DND-41 (cell line): Measurements from ENCODE around the gene NACC2.

Experiments used
- ATAC-seq: fragments of 200-7000 bp; cut with Tn5 transposase; 3 replicates; pipeline ENCODE4 v1.9.1; 2021; ENCODE audit warnings: low read depth; ENCODE audit not compliant: insufficient read depth
- DNase-seq: peaks from one replicate; pipeline ENCODE4 v3.0.0-alpha.2; 2020
- H2AFZ ChIP-seq: 2 replicates; pipeline ENCODE4 v1.6.0; 2012; ENCODE audit warnings: low read depth, low read length
- H3K27ac ChIP-seq: 2 replicates; pipeline ENCODE4 v1.5.1; 2012; ENCODE audit warnings: low read length, inconsistent platforms
- H3K27me3 ChIP-seq: fragments of 200-600 bp; sonication (generic); 2 replicates; pipeline ENCODE4 v1.6.0; 2012; ENCODE audit warnings: low read length, mild to moderate bottlenecking, inconsistent platforms; ENCODE audit not compliant: insufficient read depth, poor library complexity
- H3K36me3 ChIP-seq: 2 replicates; pipeline ENCODE4 v1.5.1; 2012; ENCODE audit warnings: low read length, inconsistent platforms; ENCODE audit not compliant: insufficient read depth
- H3K4me1 ChIP-seq: 2 replicates; pipeline ENCODE4 v1.5.1; 2012; ENCODE audit warnings: mild to moderate bottlenecking, low read length; ENCODE audit not compliant: insufficient read depth
- H3K4me2 ChIP-seq: 2 replicates; pipeline ENCODE4 v1.6.0; 2012; ENCODE audit warnings: mild to moderate bottlenecking, moderate library complexity, low read length, inconsistent platforms; ENCODE audit not compliant: insufficient read depth
- H3K4me3 ChIP-seq, 2 experiments: fragments of 200-600 bp in 1 of 2; shearing (Covaris generic) in 1 of 2; 2 replicates each; pipeline ENCODE4 v1.5.1; 2012 to 2016; ENCODE audit warnings: inconsistent platforms in 2 of 2, low read length in 2 of 2, mild to moderate bottlenecking in 2 of 2, low read depth in 1 of 2, moderate library complexity in 1 of 2
- H3K79me2 ChIP-seq: 2 replicates; pipeline ENCODE4 v1.6.0; 2012; ENCODE audit warnings: low read length, inconsistent platforms; ENCODE audit not compliant: insufficient read depth
- H3K9ac ChIP-seq: 2 replicates; pipeline ENCODE4 v1.6.0; 2012; ENCODE audit warnings: low read depth, mild to moderate bottlenecking, inconsistent platforms, low read length, moderate library complexity
- H3K9me3 ChIP-seq: 2 replicates; pipeline ENCODE4 v1.5.1; 2012; ENCODE audit warnings: low read length, moderate library complexity, mild to moderate bottlenecking, inconsistent platforms; ENCODE audit not compliant: insufficient read depth, severe bottlenecking
- H4K20me1 ChIP-seq: 2 replicates; pipeline ENCODE4 v1.6.0; 2012; ENCODE audit warnings: low read length; ENCODE audit not compliant: insufficient read depth
- CTCF ChIP-seq: IDR thresholded peaks from 2 replicates; pipeline ENCODE4 v1.5.1; 2012; ENCODE audit warnings: borderline replicate concordance, low read length, moderate library complexity, mild to moderate bottlenecking; ENCODE audit not compliant: poor library complexity, severe bottlenecking; ENCODE audit errors: extremely low read depth
- EZH2 ChIP-seq: IDR thresholded peaks from 3 replicates; pipeline ENCODE4 v1.6.1; 2012; ENCODE audit warnings: borderline replicate concordance, low read depth, mild to moderate bottlenecking, moderate library complexity, low read length, inconsistent platforms; ENCODE audit not compliant: severe bottlenecking

Gene NACC2

GRCh38 chr9:136089697-136090045 is 5.4 kb downstream of the NACC2 start:
- TF ChIP-seq CTCF (peak; percentile 29), EZH2 (no peak)

DNA sequence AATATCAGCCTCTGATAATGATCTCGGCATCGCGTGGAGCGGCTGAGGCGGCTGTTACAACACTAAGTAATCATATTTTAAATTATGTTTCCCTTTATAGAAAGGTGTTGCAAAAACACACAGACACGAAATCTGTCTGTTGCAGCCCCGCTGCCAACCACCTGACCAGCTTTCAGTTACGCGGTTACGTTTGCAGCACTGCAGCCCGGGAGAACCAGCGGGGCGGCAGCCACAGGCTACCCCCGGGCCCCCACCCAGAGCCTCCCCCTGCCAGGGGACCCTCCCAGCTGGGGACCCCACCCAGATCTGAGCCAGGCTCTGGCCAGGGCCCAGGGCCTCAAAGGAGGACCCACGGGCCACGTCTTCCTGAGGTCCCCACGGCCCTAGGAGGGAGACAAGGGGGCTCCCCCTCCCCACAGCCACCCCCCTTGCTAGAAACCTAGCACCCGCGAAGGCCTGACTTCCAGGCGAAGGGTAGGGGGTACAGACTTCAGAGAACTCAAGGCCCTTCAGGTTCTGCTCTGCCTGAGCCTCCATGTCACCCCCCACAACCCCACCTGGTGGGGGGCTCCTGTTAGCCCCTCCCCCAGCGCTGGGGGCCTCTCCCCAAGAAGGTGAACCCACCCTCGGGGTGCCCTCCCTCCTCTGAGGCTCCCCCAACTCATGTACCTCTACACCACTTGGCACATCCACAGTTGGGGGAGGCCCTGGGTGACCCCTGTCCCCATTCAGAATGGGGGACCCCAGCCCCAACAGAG is 6.0 kb downstream of the NACC2 start:
- H3K4me3 ChIP-seq: no peak overlapping the region
- H3K4me2 ChIP-seq: no peak overlapping the region
- no peaks in the 10 kb centered on the region for H3K79me2 ChIP-seq
- no peak overlapping the region for H3K9ac ChIP-seq
- peaks cover 7% of the 10 kb centered on the region; the same call in 1 of the 2 replicates for H3K4me1 ChIP-seq
- no peak for DNase-seq
- peaks cover 10% of the 10 kb centered on the region for H3K27me3 ChIP-seq
- H2AFZ ChIP-seq: no peak overlapping the region
- ATAC-seq: no peak
- H3K9me3 ChIP-seq: no peaks in the 10 kb centered on the region
- no peak overlapping the region for H3K27ac ChIP-seq
- TF ChIP-seq CTCF: no peak
- TF ChIP-seq EZH2: no peak
- H3K36me3 ChIP-seq: no peaks in the 10 kb centered on the region
- no peaks in the 10 kb centered on the region; the same call in 1 of the 2 replicates for H4K20me1 ChIP-seq

More at GRCh38 chr9:136089697-136090045, 5.4 kb downstream of the NACC2 start:
- DNase-seq (no peak), ATAC-seq (no peak)
- Histone ChIP-seq H3K27ac (no peak overlapping the region), H3K9me3 (no peaks in the 10 kb centered on the region), H3K36me3 (no peaks in the 10 kb centered on the region), H3K79me2 (no peaks in the 10 kb centered on the region), H4K20me1 (no peaks in the 10 kb centered on the region; the same call in 1 of the 2 replicates), H3K4me1 (peaks cover 7% of the 10 kb centered on the region; the same call in 1 of the 2 replicates), H3K9ac (no peak overlapping the region), H3K4me2 (no peak overlapping the region), H3K4me3 (no peak overlapping the region), H2AFZ (no peak overlapping the region), H3K27me3 (peaks cover 10% of the 10 kb centered on the region)

GRCh38 chr9:136088481-136088938 is 6.6 kb downstream of the NACC2 start:
- Histone ChIP-seq H3K27me3 (peaks cover 10% of the 10 kb centered on the region), H3K4me1 (peaks cover 7% of the 10 kb centered on the region; the same call in 1 of the 2 replicates), H3K36me3 (no peaks in the 10 kb centered on the region), H3K27ac (no peak overlapping the region), H3K4me3 (no peak overlapping the region), H3K9ac (no peak overlapping the region), H2AFZ (no peak overlapping the region), H4K20me1 (no peaks in the 10 kb centered on the region; the same call in 1 of the 2 replicates), H3K9me3 (no peaks in the 10 kb centered on the region), H3K4me2 (no peak overlapping the region), H3K79me2 (no peaks in the 10 kb centered on the region)
- TF ChIP-seq EZH2: no peak
- TF ChIP-seq CTCF: no peak
- ATAC-seq (no peak; the same call in 2 of the 3 replicates), DNase-seq (no peak)
